GM10248 (cell line): Measurements from ENCODE around the gene SNRPF.
"Not testable (repeated sequence)": the region's sequence is repeated elsewhere in the genome, so short reads cannot be mapped to it uniquely, and the experiment has no call there.

ENCODE experiments used
- CTCF ChIA-PET: fragments of 300-600 bp; sonication (Branson Sonifier 250); formaldehyde crosslinking; extraction: SDS; loops from one replicate; lab custom pipeline; 2021; ENCODE audit warnings: antibody characterized with exemption; lab: Yijun Ruan, JAX
- POLR2A ChIA-PET: fragments of 350-650 bp; sonication (Branson Sonifier 250); formaldehyde crosslinking; extraction: SDS; loops from one replicate; lab custom pipeline; 2020; ENCODE audit warnings: antibody characterized with exemption; lab: Yijun Ruan, JAX
- DNase-seq: peaks from one replicate; pipeline ENCODE4 v3.0.0; 2012; ENCODE audit errors: extremely low spot score
- TF ChIP-seq, protein P1 (sequence below): IDR thresholded peaks from 2 replicates; pipeline ENCODE4 v1.5.1; 2012; ENCODE audit warnings: mild to moderate bottlenecking, low read depth; ENCODE audit errors: extremely low read depth, missing control alignments, control extremely low read depth

SNRPF gene

GRCh38 chr12:95838125-95838524, 20.6 kb upstream of the SNRPF start:
- DNase-seq: no peak
- ChIA-PET POLR2A (no interaction called here), CTCF (no interaction called here)
- TF ChIP-seq, protein P1, sequence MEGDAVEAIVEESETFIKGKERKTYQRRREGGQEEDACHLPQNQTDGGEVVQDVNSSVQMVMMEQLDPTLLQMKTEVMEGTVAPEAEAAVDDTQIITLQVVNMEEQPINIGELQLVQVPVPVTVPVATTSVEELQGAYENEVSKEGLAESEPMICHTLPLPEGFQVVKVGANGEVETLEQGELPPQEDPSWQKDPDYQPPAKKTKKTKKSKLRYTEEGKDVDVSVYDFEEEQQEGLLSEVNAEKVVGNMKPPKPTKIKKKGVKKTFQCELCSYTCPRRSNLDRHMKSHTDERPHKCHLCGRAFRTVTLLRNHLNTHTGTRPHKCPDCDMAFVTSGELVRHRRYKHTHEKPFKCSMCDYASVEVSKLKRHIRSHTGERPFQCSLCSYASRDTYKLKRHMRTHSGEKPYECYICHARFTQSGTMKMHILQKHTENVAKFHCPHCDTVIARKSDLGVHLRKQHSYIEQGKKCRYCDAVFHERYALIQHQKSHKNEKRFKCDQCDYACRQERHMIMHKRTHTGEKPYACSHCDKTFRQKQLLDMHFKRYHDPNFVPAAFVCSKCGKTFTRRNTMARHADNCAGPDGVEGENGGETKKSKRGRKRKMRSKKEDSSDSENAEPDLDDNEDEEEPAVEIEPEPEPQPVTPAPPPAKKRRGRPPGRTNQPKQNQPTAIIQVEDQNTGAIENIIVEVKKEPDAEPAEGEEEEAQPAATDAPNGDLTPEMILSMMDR: no peak

- CTCF ChIA-PET, DNase-seq: not testable (repeated sequence)
Observed at GRCh38 chr12:95842426-95842825, 16.3 kb upstream of the SNRPF start.

GRCh38 chr12:95848575-95849388, 10.0 kb upstream of the SNRPF start:
- CTCF ChIA-PET: no interaction called here
- POLR2A ChIA-PET: no interaction called here
- TF ChIP-seq, protein P1: peak; percentile 31
- no peak for DNase-seq

More at GRCh38 chr12:95842426-95842825, 16.3 kb upstream of the SNRPF start:
- POLR2A ChIA-PET: not testable (repeated sequence)

GRCh38 chr12:95851606-95852005, 7.1 kb upstream of the SNRPF start:
- DNase-seq: no peak
- ChIA-PET CTCF (no interaction called here), POLR2A (no interaction called here)
- TF ChIP-seq, protein P1: no peak

DNA sequence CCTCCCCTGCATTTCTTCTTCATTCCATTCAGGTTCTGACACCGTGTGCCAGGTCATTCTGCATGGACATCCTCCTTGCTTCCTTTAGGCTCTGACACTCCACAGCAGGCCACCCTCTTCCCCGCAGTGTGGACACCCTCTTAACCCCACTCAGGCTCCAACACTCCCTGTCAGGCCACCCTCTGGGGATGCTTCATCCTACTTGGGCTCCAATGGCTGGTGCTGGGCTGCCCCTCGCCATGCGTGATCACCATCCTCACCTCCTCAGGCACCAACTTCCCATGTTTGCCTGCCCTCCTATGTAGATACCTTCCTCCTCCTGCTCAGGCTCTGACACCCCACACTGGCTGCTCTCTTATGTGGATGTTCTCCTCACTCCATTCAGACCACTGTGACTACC, 6.6 kb upstream of the SNRPF start:
- ChIA-PET POLR2A (no interaction called here), CTCF (no interaction called here)
- TF ChIP-seq, protein P1: no peak
- DNase-seq: no peak

DNA sequence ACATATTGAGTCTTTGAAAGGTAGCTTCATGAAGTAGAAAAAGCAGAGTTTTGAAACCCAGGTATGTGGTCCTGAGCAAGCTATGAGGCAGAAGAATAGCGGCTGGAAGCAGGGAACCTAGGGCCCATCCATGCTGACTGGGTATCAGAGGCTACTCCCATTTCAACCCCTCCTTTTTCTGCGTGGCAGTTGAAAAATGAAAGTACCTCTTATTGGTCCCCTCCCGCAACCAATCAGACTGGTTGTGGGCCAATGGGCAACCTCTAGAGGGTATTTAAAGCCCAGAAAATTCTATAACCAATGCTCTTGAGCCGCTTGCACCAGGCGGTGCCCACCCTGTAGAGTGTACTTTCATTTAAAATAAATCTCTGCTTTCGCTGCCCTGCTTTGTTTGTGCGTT, 1.6 kb upstream of the SNRPF start:
- POLR2A ChIA-PET: no interaction called here
- CTCF ChIA-PET: interaction anchor here (0.9 kb wide), 1 partner anchor 28 kb away, joined by 3 read pairs; no protein-coding TSS in a partner anchor
- TF ChIP-seq, protein P1: no peak
- no peak for DNase-seq

DNA sequence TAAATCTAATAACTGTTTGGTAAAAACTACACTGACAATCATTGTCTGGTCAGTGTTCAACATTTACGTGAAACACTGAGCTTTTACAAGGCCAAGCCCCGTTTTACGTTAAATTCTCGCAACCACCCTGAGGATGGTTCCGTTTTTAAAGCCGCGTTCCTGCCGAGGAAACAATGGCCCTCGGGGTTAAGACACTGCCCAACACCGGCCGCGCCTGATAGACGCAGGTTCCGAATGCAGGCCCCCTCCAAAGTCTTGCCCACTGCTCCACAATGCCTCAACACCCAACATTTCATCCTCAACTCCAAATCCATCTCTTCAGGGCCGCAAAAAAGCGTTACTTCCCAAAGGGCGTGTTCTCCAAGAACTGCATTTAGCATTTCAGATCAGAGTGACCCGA, 953 bp upstream of the SNRPF start:
- TF ChIP-seq, protein P1: no peak
- ChIA-PET POLR2A (no interaction called here), CTCF (interaction anchor here (0.9 kb wide), 1 partner anchor 27 kb away, joined by 3 read pairs; no protein-coding TSS in a partner anchor)
- no peak for DNase-seq
